Activated naive CD4-positive, alpha-beta T cell treated with anti-CD3 and anti-CD28 coated beads for 36 hours (primary cell): ENCODE data around the gene NOX3. TPM values are rescaled to one million over a fixed set of nuclear protein-coding genes. Genes with fewer than 3 reads are reported as not detected.

Experiments
- CTCF ChIA-PET: fragments of 350-600 bp; sonication (Branson Sonifier 250); formaldehyde crosslinking; loops from one replicate; lab custom pipeline; 2021; ENCODE audit warnings: antibody characterized with exemption; lab: Charles Lee
- DNase-seq: peaks from one replicate; pipeline ENCODE4 v3.0.0-alpha.2; 2020
- H3K27ac Mint-ChIP-seq: one replicate; pipeline ENCODE4 v1.8.0; 2021; ENCODE audit warnings: mild to moderate bottlenecking, mixed read lengths
- H3K27me3 Mint-ChIP-seq: one replicate; pipeline ENCODE4 v1.8.0; 2021; ENCODE audit warnings: low read depth, mixed read lengths
- H3K36me3 Mint-ChIP-seq: one replicate; pipeline ENCODE4 v1.8.0; 2021; ENCODE audit warnings: low read depth, mixed read lengths
- H3K4me1 Mint-ChIP-seq: one replicate; pipeline ENCODE4 v1.8.0; 2021; ENCODE audit warnings: low read depth, mixed read lengths
- H3K4me3 Mint-ChIP-seq: one replicate; pipeline ENCODE4 v1.8.0; 2021; ENCODE audit warnings: mild to moderate bottlenecking, moderate library complexity, mixed read lengths
- H3K9me3 Mint-ChIP-seq: one replicate; pipeline ENCODE4 v1.8.0; 2021; ENCODE audit warnings: mixed read lengths
- intact Hi-C: fragments of 100-400 bp; cut with micrococcal nuclease; formaldehyde crosslinking; loops from one replicate; pipeline ENCODE4 v1.15.1; 2023
- total RNA-seq, 2 experiments: library from RNA; stranded (reverse); gene quantifications; one replicate each; pipeline ENCODE4 v1.2.3, GENCODE V29; 2021

Gene NOX3
- total RNA-seq, 2 experiments from 2014 or later, result not detected

- no peak overlapping the region for H3K27ac Mint-ChIP-seq
- peaks cover 34% of the 10 kb centered on the region for H3K9me3 Mint-ChIP-seq
- H3K4me3 Mint-ChIP-seq, result no peak overlapping the region
- peaks cover 2% of the 10 kb centered on the region for H3K27me3 Mint-ChIP-seq
- CTCF ChIA-PET, result interaction anchor here (1.3 kb wide), 1 partner anchor 22 kb away, joined by 4 read pairs; no protein-coding TSS in a partner anchor
- H3K36me3 Mint-ChIP-seq, result peaks cover 12% of the 10 kb centered on the region
- peaks cover 8% of the 10 kb centered on the region for H3K4me1 Mint-ChIP-seq
- intact Hi-C loops, result no loop called here
- DNase-seq, result no peak
Measured at GRCh38 chr6:155349956-155350355, 105.7 kb downstream of the NOX3 start.

GRCh38 chr6:155349129-155349528 lies 106.5 kb downstream of the NOX3 start:
- Mint-ChIP-seq H3K4me1 (peaks cover 8% of the 10 kb centered on the region), H3K9me3 (peaks cover 29% of the 10 kb centered on the region), H3K36me3 (peaks cover 8% of the 10 kb centered on the region), H3K27me3 (peaks cover 2% of the 10 kb centered on the region), H3K4me3 (no peak overlapping the region), H3K27ac (no peak overlapping the region)
- CTCF ChIA-PET, result interaction anchor here (1.3 kb wide), 1 partner anchor 22 kb away, joined by 4 read pairs; no protein-coding TSS in a partner anchor
- no peak for DNase-seq
- intact Hi-C loops, result no loop called here

GRCh38 chr6:155347800-155348199 lies 107.8 kb downstream of the NOX3 start:
- CTCF ChIA-PET, result no interaction called here
- H3K4me3 Mint-ChIP-seq, result no peak overlapping the region
- H3K9me3 Mint-ChIP-seq, result peaks cover 22% of the 10 kb centered on the region
- peaks cover 8% of the 10 kb centered on the region for H3K4me1 Mint-ChIP-seq
- no peak for DNase-seq
- H3K27ac Mint-ChIP-seq, result no peak overlapping the region
- intact Hi-C loops, result no loop called here
- peaks cover 7% of the 10 kb centered on the region for H3K36me3 Mint-ChIP-seq
- H3K27me3 Mint-ChIP-seq, result peaks cover 2% of the 10 kb centered on the region

GRCh38 chr6:155346957-155347356 lies 108.7 kb downstream of the NOX3 start:
- intact Hi-C loops, result no loop called here

More at GRCh38 chr6:155346957-155347356, 108.7 kb downstream of the NOX3 start:
- Mint-ChIP-seq H3K9me3 (peaks cover 22% of the 10 kb centered on the region), H3K27ac (no peak overlapping the region), H3K36me3 (peaks cover 7% of the 10 kb centered on the region), H3K4me1 (peaks cover 8% of the 10 kb centered on the region), H3K4me3 (no peak overlapping the region), H3K27me3 (peaks cover 2% of the 10 kb centered on the region)
- CTCF ChIA-PET, result interaction anchor here (0.5 to 0.6 kb wide), 2 partner anchors 82 to 828 kb away, joined by 3 read pairs; no protein-coding TSS in a partner anchor
- DNase-seq, result no peak

Other genes with a start within 250 kb of the NOX3 start
- not detected for gene CLDN20, start 191.8 kb downstream of the NOX3 start, total RNA-seq
- gene TFB1M, start 141.4 kb downstream of the NOX3 start, total RNA-seq, result 10 to 100 TPM; 38.7 to 45.3 TPM